Right lung (tissue), 5 donors: ENCODE measurements around the gene DGKD. TPM values are rescaled to one million over a fixed set of nuclear protein-coding genes. Genes with fewer than 3 reads are reported as not detected.
A peak's percentile ranks its signal among the peaks of the same experiment; 100 is the strongest.

Source experiments
- DNase-seq, 2 donors: peaks; one replicate each; pipeline ENCODE4 v3.0.0-alpha.2; 2013
- polyA plus RNA-seq, 5 donors: library from polyadenylated mRNA; unstranded; fragments of 120-200 nt; gene quantifications; one replicate each; pipeline versions ENCODE4 v1.2.1 to v1.2.3, GENCODE V29; 2013; ENCODE audit warnings: inconsistent platforms in 1 of 5, low replicate concordance in 1 of 5; ENCODE audit not compliant: insufficient read length in 5 of 5, insufficient read depth in 1 of 5

DGKD gene
- polyA plus RNA-seq, 5 donors, result 23.5 to 32.5 (median 29.2) TPM

GRCh38 chr2:233411162-233411561, 56.9 kb downstream of the DGKD start:
- no peak for DNase-seq

GRCh38 chr2:233412405-233412804, 58.1 kb downstream of the DGKD start:
- DNase-seq, result no peak

DNA sequence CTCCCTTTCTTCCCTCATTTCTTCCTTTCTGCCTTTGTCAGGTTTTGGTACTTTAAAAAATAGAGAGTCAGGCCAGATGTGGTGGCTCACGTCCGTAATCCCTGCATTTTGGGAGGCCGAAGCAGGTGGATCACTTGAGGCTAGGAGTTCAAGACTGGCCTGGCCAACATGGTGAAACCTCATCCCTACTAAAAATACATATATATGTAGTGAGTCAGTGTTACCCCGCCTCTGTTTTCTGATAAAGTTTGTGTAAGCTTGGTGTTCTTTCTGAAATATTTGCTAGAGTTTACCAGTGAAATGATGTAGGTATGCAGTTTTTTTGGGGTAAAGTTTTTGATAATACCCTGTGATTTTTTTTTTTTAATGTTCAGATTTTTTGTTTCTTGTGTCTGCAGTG, 58.8 kb downstream of the DGKD start:
- no peak for DNase-seq

GRCh38 chr2:233413559-233414272, 59.4 kb downstream of the DGKD start:
- peak in 1 of 2 donors; percentile 23 for DNase-seq

DNA sequence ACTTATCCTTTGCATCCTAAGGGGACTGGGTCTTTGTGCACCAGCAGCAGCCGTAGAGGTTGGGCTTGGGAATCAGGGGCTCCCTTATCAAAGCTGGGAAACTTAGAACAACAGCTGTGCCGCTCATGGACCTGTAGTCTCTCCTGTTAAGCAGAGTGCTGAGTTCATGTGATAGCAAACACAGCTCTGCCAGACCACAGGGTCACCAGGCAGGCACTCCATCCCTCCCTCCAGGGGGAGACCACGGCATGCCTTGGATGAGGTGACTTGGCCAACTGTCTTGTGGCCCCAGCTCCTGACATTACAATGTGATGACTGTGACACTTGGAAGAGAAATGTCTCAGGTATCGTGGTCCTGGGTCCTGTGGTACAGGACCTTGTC, 60.0 kb downstream of the DGKD start:
- no peak for DNase-seq

DNA sequence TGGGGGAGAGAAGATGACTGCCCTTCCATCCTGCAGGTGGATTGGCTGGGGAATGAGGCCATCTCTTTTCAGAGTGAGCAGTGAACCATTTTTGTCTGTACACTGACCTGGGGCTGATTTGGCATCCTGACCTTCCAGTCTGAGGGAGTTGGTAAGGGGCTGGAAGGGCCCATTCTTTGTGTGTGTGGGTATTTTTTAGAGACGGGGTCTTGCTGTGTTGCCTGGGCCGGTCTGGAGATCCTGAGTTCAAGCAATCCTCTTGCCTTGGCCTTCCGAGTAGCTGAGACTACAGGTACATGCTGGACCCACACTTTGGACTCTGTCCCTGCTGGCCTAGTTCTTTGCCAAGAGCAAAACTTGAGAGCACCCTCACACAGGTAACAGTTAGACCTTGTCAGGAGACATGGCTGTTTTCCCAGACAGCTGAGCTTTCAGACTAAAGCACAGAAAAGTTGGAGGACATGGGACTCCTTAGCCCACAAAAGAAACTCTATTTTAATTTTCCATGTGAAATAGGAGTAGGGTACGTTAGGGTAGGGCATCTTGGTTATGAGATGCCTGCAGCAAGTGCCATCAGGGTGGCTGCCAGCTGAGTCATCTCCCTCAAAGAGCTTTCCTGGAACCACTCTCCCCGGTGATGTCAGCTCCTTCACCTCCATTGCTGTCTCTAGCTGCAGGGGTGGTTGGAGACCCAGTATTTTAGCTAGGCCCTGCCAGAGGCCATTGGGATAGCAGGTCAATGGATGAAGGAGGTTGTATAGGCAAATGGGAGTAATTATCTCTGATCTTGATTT, 60.7 kb downstream of the DGKD start:
- DNase-seq, result no peak

DNA sequence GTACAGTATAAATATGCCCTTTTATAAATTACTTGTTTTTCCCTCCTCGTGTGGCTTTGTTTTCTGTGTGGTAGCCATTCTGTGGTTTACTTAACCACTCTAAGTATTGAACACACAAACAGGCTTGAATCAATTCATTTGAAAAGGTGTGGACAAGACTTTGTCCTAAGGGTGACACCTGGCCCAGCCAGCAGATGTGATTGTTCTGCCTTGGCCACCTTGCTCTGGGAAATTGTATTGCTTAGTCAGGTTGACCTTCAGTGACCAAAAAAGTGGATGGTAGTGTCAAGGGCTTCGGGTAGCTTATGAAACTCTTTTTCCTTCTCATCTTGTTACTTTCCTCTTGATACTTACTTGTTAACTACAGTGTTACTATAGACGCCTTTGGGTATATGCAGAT, 61.9 kb downstream of the DGKD start:
- DNase-seq, result no peak

- DNase-seq, result no peak
These were observed 62.4 kb downstream of the DGKD start for GRCh38 chr2:233416706-233417105.

DNA sequence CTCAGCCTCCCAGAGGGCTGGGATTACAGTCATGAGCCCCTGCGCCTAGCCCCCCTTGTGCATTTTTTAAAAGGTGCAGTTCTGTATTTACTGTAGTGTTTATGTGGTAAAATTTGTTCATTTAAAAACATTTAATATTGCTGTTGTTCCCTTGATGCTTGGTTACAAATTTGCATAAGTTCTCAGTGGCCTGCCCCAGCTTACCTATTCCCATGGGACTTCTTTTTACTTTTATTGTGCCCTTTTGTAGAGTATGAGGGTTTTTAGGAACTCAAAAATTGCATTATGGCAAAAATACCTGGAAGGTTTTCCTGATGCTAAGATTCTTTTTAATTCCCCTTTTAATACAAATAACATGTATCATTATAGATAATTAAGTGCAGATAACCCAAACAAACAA, 63.0 kb downstream of the DGKD start:
- no peak for DNase-seq

DNA sequence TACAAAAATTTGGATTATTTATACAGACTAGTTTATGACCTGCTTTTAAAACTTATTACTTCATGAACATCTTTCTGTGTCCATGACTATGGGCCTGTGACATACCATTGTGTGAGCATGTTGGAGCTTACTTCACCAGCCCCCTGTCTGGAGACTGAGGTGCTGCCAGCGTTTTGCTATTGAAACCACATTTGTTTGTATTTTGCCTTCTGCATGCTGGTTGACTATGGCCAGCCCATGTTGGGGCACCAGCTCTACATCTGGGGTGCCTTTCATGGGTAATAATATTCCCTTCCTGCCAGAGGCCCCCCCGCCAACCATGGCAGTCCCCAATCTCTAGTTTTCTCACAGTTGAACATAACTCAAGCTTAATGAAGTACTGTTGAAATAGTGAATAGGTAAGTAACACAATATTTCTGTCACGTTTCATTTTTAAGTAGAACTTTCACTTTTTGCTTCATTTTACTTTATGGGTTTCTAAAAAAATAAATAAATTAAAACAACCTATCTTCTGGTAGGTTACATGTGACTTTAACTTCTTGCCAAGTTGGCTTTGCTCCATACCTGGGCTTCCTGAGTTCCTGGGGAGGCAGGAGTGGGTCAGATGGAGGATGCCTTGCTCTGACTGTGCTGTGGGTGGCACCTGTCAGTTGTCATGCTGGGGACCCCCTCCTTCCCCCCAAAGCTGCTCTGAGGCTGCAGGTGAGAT, 63.9 kb downstream of the DGKD start:
- DNase-seq, result no peak

GRCh38 chr2:233418761-233419546, 64.7 kb downstream of the DGKD start:
- DNase-seq, result peak in 1 of 2 donors; percentile 23

DNA sequence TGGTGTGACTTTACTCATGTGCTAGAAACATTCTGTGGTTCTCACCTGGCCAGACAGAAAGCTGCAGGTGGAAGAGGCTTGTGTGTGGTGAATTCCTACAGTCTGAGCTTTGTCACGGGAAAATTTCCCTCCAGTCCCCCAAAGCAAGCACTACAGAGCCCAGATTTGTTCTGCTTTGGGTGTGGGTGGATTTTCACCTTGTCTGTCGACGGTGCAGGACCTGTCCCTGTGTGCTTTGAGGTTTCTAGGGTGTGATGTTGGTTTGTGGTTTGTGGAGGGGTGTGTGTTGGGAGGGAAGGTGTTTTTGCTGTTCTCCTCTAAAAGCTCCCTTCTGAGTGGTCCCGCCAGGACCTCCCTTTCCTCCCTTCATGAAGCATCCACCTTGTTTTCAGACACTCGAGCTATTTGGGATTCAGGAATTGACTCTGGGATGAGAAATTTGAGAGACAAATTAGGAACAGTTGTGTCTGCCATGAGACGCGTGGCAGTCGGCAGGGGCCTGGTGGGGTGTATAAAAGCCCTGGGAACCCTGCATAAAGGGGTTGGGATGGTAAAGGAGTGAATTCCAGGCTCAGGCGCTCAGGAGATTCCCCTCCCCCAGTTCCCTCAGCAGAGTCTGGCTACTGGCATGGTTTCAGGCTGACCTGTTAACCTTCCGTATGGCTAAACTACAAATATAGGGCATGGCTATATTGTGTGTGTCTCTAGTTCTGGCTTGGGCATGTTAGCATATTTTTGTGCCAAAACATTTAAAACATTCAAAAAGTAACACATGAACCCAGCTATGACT, 65.5 kb downstream of the DGKD start:
- DNase-seq, result peak; percentile 45 to 53

DNA sequence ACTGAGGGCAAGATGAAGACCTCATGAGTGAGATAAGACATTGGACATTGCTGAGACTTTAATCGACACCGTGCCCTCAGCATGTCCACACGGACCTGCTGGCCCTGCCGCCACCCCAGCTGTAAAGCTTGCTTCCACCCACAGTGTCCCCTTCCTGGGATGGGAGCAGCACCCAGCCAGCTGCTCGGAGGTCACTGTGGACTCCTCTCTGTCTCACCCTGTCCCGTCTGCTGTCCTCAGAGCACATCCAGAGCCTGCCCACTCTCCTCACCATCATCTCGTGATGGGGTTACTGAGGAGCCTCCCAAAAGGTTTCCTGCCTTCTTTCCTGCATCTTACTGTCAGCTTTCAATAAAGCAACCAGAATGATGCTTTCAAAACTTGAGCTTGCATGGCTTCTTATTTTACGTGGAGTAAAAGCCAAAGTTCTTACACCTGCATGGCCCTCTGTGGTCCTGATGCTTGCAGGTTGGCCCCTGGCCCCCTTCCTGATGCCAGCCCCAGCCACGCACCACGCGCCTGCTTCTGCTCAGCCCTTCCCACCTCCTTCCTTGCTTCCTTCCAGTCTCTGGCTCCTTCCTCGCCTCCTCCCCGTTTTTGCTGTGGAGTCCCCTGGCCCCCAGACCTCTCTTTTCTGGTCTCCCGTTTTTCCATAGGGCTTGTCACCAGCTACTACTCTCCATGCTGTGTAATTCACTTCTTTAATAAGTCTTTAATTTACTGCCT, 67.0 kb downstream of the DGKD start:
- no peak for DNase-seq

- DNase-seq, result peak; percentile 60 to 71
These were observed 67.9 kb downstream of the DGKD start for GRCh38 chr2:233422050-233422639.

DNA sequence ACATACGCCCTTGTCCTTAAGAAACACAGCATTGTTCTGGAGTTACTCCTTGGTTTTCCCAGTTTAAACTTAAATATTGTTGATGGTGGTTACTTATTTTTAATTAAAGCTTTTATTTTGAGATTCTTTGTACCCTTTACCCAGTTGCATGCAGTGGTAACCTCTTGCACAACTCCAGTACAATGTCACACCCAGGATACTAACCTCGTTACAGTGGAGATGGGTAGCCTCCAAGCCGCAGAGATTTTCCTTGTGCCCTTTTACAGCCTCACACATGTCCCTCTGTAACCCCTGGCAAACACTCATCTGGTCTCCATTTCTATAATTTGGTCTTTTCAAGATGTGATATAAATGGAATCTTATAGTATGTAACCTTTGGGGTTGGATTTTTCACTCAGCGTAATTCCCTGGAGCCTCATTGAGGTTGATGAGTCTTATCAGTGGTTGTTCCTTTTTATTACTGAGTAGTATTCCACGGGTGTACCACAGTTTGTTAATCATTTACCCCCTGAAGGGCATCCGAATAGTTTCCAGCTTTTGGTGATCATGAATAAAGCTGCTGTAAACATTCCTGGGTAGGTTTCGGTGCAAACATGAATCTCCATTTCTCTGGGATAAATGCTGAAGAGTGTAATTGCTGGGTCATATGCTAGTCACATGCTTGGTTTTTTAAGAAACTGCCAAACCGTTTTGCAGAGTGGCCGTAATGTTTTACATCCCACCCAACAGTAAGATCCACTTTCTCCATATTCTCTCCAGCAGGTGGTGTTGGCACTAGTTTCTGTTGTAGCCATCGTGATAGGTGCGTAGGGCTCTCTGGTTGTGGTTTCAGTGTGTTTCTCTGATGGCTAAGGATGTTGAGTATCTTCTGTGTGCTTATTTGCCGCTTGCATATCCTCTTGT, 68.6 kb downstream of the DGKD start:
- no peak for DNase-seq

DNA sequence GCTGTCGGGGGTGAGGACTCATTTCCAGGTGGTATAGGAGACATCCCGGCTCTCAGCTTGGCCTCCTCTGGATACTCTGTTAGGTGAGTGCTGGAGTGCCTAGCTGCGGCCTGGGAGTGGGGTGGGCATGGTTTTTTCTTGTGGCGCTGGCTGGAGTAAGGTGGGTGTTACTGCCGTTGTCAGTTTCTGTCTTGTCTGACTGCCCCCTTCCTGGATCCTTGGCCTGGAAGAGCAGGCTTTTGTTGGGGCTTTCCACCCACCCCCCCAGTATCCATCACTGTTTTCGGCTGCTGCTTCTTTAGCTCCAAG, 69.2 kb downstream of the DGKD start:
- no peak for DNase-seq

GRCh38 chr2:233424154-233424951, 70.1 kb downstream of the DGKD start:
- no peak for DNase-seq
